Stimulated activated naive CD4-positive, alpha-beta T cell treated with Interleukin-2 at 50 U/mL for 16 hours (primary cell): ENCODE results near the gene LCP1.

ENCODE experiments used
- DNase-seq: peaks from one replicate; lab custom pipeline; 2025; lab: John Stamatoyannopoulos, UW

LCP1 gene

GRCh38 chr13:46158983-46159382 lies 23.0 kb downstream of the LCP1 start:
- DNase-seq, result no peak

- DNase-seq, result no peak
Measured at GRCh38 chr13:46158222-46158621, 23.8 kb downstream of the LCP1 start.

- DNase-seq, result no peak
Measured at GRCh38 chr13:46154136-46154801, 27.7 kb downstream of the LCP1 start.

GRCh38 chr13:46152627-46153328 lies 29.2 kb downstream of the LCP1 start:
- no peak for DNase-seq

GRCh38 chr13:46150134-46150693 lies 31.8 kb downstream of the LCP1 start:
- DNase-seq, result no peak

GRCh38 chr13:46149272-46150133 lies 32.5 kb downstream of the LCP1 start:
- DNase-seq, result peak; percentile 13

GRCh38 chr13:46146898-46147297 lies 35.1 kb downstream of the LCP1 start:
- no peak for DNase-seq

- DNase-seq, result no peak
Measured at GRCh38 chr13:46145950-46146349, 36.0 kb downstream of the LCP1 start.

- DNase-seq, result no peak
Measured at GRCh38 chr13:46145135-46145534, 36.8 kb downstream of the LCP1 start.

- no peak for DNase-seq
Measured at GRCh38 chr13:46143184-46143701, 38.7 kb downstream of the LCP1 start.

GRCh38 chr13:46142776-46143175 lies 39.2 kb downstream of the LCP1 start:
- DNase-seq, result no peak

GRCh38 chr13:46140044-46140443 lies 41.9 kb downstream of the LCP1 start:
- DNase-seq, result no peak

GRCh38 chr13:46137627-46138317 lies 44.2 kb downstream of the LCP1 start:
- no peak for DNase-seq

- no peak for DNase-seq
Measured at GRCh38 chr13:46136688-46137087, 45.3 kb downstream of the LCP1 start.

GRCh38 chr13:46134961-46135522 lies 46.9 kb downstream of the LCP1 start:
- DNase-seq, result no peak

- DNase-seq, result no peak
Measured at GRCh38 chr13:46134494-46134893, 47.5 kb downstream of the LCP1 start.

- DNase-seq, result no peak
Measured at GRCh38 chr13:46132109-46132508, 49.9 kb downstream of the LCP1 start.

- DNase-seq, result no peak
Measured at GRCh38 chr13:46131705-46132104, 50.3 kb downstream of the LCP1 start.

- DNase-seq, result no peak
Measured at GRCh38 chr13:46129955-46130618, 51.9 kb downstream of the LCP1 start.

- no peak for DNase-seq
Measured at GRCh38 chr13:46129124-46129523, 52.9 kb downstream of the LCP1 start.
